ENCODE data around the gene RNF180. TPM values are rescaled to one million over a fixed set of nuclear protein-coding genes. Genes with fewer than 3 reads are reported as not detected.

The RNF180 gene
- total and polyA plus RNA-seq, 8 donors = 1.2 to 15.4 (median 4.2) TPM

GRCh38 chr5:64160201-64160600 lies 5.4 kb upstream of the RNF180 start:
- Histone ChIP-seq H3K4me1 (peaks cover 0 to 7% (median 2%) of the 10 kb centered on the region in 4 donors), H3K36me3 (no peaks in the 10 kb centered on the region), H3K9me3 (no peaks in the 10 kb centered on the region), H3K27ac (no peak overlapping the region), H3K4me3 (no peak overlapping the region), H3K27me3 (peaks cover 0 to 3% (median 0%) of the 10 kb centered on the region in 3 donors)
- 85 to 95% (median 89%) methylated on average over 6 of the region's 6 CpGs for WGBS, 5 donors
- intact Hi-C loops (cut with DNase I; ENCODE audit: low total_unique reads) = no loop called here
- no peak for TF ChIP-seq POLR2A (IDR thresholded peaks at IDR 0.05)
- no peak for TF ChIP-seq POLR2AphosphoS5 (IDR thresholded peaks at IDR 0.05)
- TF ChIP-seq EP300 (IDR thresholded peaks at IDR 0.05) = no peak
- no peak for DNase-seq

GRCh38 chr5:64161420-64161819 lies 4.2 kb upstream of the RNF180 start:
- Histone ChIP-seq H3K4me1 (peaks cover 0 to 7% (median 3%) of the 10 kb centered on the region in 4 donors), H3K9me3 (no peaks in the 10 kb centered on the region), H3K27ac (no peak overlapping the region), H3K36me3 (no peaks in the 10 kb centered on the region), H3K4me3 (no peak overlapping the region), H3K27me3 (peaks cover 0 to 14% (median 0%) of the 10 kb centered on the region in 3 donors)
- no peak for TF ChIP-seq POLR2AphosphoS5 (IDR thresholded peaks at IDR 0.05)
- TF ChIP-seq, protein P1, sequence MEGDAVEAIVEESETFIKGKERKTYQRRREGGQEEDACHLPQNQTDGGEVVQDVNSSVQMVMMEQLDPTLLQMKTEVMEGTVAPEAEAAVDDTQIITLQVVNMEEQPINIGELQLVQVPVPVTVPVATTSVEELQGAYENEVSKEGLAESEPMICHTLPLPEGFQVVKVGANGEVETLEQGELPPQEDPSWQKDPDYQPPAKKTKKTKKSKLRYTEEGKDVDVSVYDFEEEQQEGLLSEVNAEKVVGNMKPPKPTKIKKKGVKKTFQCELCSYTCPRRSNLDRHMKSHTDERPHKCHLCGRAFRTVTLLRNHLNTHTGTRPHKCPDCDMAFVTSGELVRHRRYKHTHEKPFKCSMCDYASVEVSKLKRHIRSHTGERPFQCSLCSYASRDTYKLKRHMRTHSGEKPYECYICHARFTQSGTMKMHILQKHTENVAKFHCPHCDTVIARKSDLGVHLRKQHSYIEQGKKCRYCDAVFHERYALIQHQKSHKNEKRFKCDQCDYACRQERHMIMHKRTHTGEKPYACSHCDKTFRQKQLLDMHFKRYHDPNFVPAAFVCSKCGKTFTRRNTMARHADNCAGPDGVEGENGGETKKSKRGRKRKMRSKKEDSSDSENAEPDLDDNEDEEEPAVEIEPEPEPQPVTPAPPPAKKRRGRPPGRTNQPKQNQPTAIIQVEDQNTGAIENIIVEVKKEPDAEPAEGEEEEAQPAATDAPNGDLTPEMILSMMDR (IDR thresholded peaks at IDR 0.05) = no peak
- TF ChIP-seq POLR2A (IDR thresholded peaks at IDR 0.05) = no peak
- no peak for TF ChIP-seq EP300 (IDR thresholded peaks at IDR 0.05)
- intact Hi-C loops (cut with DNase I; ENCODE audit: low total_unique reads) = no loop called here
- 64 to 85% (median 84%) methylated on average over 3 of the region's 3 CpGs for WGBS, 5 donors
- DNase-seq = no peak

GRCh38 chr5:64163135-64163534 lies 2.5 kb upstream of the RNF180 start:
- peaks cover 0 to 14% (median 0%) of the 10 kb centered on the region in 3 donors for H3K27me3 ChIP-seq
- H3K36me3 ChIP-seq = no peaks in the 10 kb centered on the region
- H3K4me3 ChIP-seq = no peak overlapping the region
- H3K27ac ChIP-seq = no peak overlapping the region
- DNase-seq = no peak
- intact Hi-C loops (cut with DNase I; ENCODE audit: low total_unique reads) = no loop called here
- TF ChIP-seq POLR2A (IDR thresholded peaks at IDR 0.05) (no peak), POLR2AphosphoS5 (IDR thresholded peaks at IDR 0.05) (no peak), EP300 (IDR thresholded peaks at IDR 0.05) (no peak)
- TF ChIP-seq, protein P1 (IDR thresholded peaks at IDR 0.05) = no peak
- H3K9me3 ChIP-seq = no peaks in the 10 kb centered on the region
- H3K4me1 ChIP-seq = peaks cover 0 to 15% (median 6%) of the 10 kb centered on the region in 4 donors

DNA sequence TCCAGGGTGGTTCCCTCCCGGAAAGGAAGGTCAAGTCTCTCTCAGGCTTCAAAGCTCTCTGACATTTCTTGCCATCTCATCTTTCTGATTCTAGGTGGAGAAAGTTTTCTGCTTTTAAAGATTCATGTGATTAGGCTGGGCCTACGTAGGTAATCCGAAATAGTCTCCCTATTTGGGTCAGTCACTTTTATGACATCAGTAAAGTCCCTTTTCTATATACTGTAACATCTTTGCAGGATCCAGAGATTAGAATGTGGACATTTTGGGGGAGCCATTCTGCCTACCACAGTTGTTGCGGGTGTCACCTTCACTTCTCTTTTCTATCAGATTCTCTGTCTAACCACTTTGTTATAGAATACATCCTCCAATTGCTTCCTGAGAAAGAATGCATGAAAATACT lies 1.9 kb upstream of the RNF180 start:
- H3K4me1 ChIP-seq = peaks cover 0 to 15% (median 6%) of the 10 kb centered on the region in 4 donors
- no peak for TF ChIP-seq EP300 (IDR thresholded peaks at IDR 0.05)
- TF ChIP-seq, protein P1 (IDR thresholded peaks at IDR 0.05) = no peak
- no peak for TF ChIP-seq POLR2AphosphoS5 (IDR thresholded peaks at IDR 0.05)
- no peak for TF ChIP-seq POLR2A (IDR thresholded peaks at IDR 0.05)
- H3K9me3 ChIP-seq = no peaks in the 10 kb centered on the region
- H3K36me3 ChIP-seq = no peaks in the 10 kb centered on the region
- no peak for DNase-seq
- no peak overlapping the region for H3K27ac ChIP-seq
- peaks cover 0 to 14% (median 0%) of the 10 kb centered on the region in 3 donors for H3K27me3 ChIP-seq
- WGBS, 5 donors = 89 to 94% (median 93%) methylated on average over 4 of the region's 4 CpGs
- intact Hi-C loops (cut with DNase I; ENCODE audit: low total_unique reads) = no loop called here
- no peak overlapping the region for H3K4me3 ChIP-seq

- DNase-seq = no peak
- TF ChIP-seq POLR2AphosphoS5 (IDR thresholded peaks at IDR 0.05) (no peak), EP300 (IDR thresholded peaks at IDR 0.05) (no peak), POLR2A (IDR thresholded peaks at IDR 0.05) (no peak)
- TF ChIP-seq, protein P1 (IDR thresholded peaks at IDR 0.05) = no peak
- intact Hi-C loops (cut with DNase I; ENCODE audit: low total_unique reads) = no loop called here
- Histone ChIP-seq H3K9me3 (no peaks in the 10 kb centered on the region), H3K4me3 (no peak overlapping the region), H3K4me1 (peaks cover 0 to 15% (median 6%) of the 10 kb centered on the region in 4 donors), H3K27ac (no peak overlapping the region), H3K27me3 (peaks cover 0 to 14% (median 0%) of the 10 kb centered on the region in 3 donors), H3K36me3 (no peaks in the 10 kb centered on the region)
- WGBS, 5 donors = 47 to 71% (median 58%) methylated on average over 1 of the region's 1 CpG
Observed at GRCh38 chr5:64164166-64164565, 1.5 kb upstream of the RNF180 start.
